ENCODE measurements around the gene ABCC3. TPM values are rescaled to one million over a fixed set of nuclear protein-coding genes. Genes with fewer than 3 reads are reported as not detected.
A peak's percentile ranks its signal among the peaks of the same experiment; 100 is the strongest.

The ABCC3 gene
- total and polyA plus RNA-seq, 5 experiments from 2014 or later, result 0.10 TPM; not detected in 4

DNA sequence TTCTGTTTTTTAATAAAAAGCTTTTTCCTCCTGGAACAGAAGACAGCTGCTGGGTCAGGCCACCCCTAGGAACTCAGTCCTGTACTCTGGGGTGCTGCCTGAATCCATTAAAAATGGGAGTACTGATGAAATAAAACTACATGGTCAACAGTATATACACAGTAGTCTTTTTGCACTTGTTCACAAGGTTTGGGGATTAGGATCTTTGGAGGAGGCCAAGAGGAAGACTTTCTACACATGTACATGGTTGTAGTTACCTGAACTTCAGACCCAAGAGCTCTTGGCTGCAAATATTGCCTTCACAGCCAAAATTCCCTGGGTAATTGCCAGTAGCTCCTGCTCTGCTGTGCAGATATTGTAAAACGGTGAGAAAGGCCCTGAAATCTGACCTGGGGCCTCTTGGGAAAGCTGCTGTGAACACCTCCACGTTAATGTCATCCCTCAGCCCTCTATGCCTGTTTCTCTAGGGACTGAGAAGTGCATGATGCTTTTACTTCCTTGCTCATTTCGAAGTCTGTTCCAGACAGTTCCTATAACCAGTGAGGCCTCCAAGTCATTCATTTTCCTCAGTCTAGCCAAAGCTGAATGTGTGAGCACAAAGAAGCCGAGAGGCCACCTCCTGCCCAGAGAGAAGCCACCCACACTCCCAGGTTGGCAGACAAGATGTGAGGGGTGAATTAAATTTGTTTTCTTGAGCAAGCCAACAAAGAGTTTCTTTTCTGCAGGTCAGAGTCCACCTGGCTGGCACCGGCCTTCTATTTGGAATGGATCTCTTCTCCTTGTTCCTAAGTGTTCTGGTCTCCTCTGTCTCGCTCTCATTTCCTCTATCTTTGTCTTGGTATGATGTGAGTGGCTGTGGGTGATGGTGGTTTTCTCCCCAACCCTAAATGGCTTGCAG is 57.1 kb downstream of the ABCC3 start:
- Mint-ChIP-seq H3K36me3 (peaks cover 0 to 47% (median 13%) of the 10 kb centered on the region in 3 donors), H3K27ac (peak overlapping the region in 6 of 10 donors; percentile 25 to 82 (median 54)), H3K27me3 (no peaks in the 10 kb centered on the region), H3K4me3 (no peak overlapping the region), H3K4me1 (peaks cover 0 to 7% (median 0%) of the 10 kb centered on the region in 4 donors), H3K9me3 (no peaks in the 10 kb centered on the region)
- ATAC-seq (no peak), DNase-seq (no peak)
- POLR2A ChIA-PET, result no interaction called here

DNA sequence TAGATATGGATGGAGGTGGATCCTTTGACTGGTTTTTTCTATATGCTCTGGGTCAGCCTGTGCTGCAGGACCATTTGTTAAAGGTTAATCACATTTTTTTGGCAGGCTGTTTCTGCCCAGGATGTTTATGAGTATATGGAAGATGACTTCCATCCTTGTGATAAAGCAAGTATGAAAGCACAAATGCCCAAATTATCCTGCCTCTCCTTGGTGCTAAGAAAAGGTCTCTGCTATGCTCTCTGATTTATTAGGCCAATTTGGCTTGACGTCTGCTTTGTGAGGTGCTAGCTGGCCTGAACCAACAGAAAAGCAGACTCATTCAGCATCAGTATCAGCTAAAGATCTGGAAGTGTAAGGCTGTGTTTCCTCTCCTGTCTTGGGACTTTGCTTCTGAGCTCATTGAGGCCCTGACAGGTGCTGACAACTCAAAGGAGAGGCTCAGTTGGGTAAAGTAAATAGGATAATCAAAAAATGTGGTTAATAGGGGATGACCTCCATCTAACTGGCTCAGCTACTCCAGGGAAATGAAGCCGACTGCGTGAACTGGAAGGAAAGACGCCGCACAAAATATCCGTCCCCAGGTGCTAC is 57.9 kb downstream of the ABCC3 start:
- no peak for ATAC-seq
- no peak overlapping the region for H3K4me3 Mint-ChIP-seq
- H3K9me3 Mint-ChIP-seq, result no peaks in the 10 kb centered on the region
- H3K27ac Mint-ChIP-seq, result peak overlapping the region in 6 of 10 donors; percentile 25 to 82 (median 54)
- DNase-seq, result no peak
- H3K4me1 Mint-ChIP-seq, result peaks cover under 1 to 7% (median 3%) of the 10 kb centered on the region in 4 donors
- POLR2A ChIA-PET, result interaction anchor here (0.6 kb wide), 1 partner anchor 321 kb away, joined by 3 read pairs; no protein-coding TSS in a partner anchor
- H3K36me3 Mint-ChIP-seq, result peaks cover 5 to 54% (median 15%) of the 10 kb centered on the region in 3 donors
- H3K27me3 Mint-ChIP-seq, result no peaks in the 10 kb centered on the region

DNA sequence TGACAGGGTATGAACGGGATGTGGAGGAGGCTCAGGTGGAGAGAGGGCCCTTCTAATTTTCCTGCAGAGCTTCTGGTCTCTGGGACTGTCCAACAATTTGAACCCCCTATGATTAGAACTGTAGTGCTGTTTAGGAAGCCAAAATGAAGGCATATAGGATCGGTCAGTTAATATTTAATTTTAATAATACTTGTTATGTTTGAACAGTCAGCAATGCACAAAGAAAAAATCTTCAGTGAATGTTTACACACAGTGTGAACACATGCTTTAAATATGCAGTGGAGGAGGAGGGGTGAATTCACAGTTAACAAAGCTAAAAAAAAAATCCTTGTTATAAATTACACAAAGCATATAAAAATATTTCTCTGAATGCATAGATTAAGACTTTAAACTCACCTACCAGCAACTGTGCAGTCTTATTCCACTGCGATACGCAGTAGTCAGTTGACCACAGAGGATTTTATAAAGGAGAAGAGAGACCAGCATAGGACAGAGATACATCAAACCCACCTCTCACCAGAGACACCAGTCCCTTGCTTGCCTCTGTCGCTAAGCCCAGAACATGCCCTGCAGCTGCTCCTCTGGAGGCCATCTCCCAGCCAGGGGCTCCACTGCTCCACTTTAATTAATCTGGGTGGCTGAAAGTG is 58.5 kb downstream of the ABCC3 start:
- H3K4me1 Mint-ChIP-seq, result peaks cover 3 to 11% (median 4%) of the 10 kb centered on the region in 4 donors
- no peak overlapping the region for H3K4me3 Mint-ChIP-seq
- peak overlapping the region in 1 of 10 donors; percentile 82 for H3K27ac Mint-ChIP-seq
- no peak for DNase-seq
- peaks cover 5 to 60% (median 15%) of the 10 kb centered on the region in 3 donors for H3K36me3 Mint-ChIP-seq
- H3K27me3 Mint-ChIP-seq, result no peaks in the 10 kb centered on the region
- POLR2A ChIA-PET, result interaction anchor here (0.6 kb wide), 1 partner anchor 321 kb away, joined by 3 read pairs; no protein-coding TSS in a partner anchor
- no peaks in the 10 kb centered on the region for H3K9me3 Mint-ChIP-seq
- ATAC-seq, result no peak

DNA sequence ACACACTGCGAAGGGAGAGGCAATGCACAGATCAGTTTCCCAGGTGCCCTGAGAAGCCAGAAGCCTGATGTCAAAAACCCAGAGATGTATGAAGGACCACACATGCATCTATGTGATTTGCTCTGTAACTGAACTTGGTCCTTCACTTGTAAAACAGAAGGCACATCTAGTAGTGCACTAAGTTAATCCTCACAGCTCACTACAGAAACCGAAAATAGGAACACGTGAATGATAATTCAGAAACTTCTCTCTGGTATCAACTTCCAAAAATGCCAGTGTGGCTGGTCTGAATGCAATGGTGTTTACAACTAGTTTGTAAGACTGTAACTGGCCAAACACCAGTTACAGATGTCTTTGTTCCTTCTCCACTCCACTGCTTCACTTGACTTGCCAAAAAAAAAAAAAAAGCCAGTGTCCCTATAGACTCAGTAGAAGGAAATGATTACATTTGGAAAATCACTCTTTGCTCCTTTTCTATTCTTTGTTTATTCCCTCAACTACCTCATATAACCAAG is 61.7 kb downstream of the ABCC3 start:
- H3K36me3 Mint-ChIP-seq, result peaks cover 5 to 89% (median 18%) of the 10 kb centered on the region in 3 donors

DNA sequence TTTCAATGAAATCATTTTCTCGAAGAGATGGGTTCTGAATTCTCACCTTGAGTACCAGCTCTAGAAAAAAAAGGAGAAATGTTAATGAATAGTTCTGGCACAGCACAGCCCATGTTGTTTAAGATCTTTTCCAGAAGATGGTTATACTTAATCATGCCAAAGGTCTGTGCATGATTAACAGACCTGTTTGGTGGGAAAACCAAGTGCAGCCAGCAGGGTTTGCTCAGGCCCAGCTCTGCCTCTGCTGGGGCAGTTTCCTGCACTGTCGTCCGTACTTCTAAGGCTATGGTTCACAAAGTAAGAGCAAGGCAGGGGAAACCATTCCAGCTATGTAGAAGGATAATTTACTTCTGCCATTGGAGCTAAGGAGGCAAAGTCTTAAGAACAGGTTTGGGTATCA is 62.4 kb downstream of the ABCC3 start:
- ATAC-seq (no peak), DNase-seq (no peak)
- Mint-ChIP-seq H3K27ac (peak overlapping the region in 7 of 10 donors; percentile 2 to 48 (median 23)), H3K4me3 (no peak overlapping the region), H3K36me3 (peaks cover 5 to 92% (median 18%) of the 10 kb centered on the region in 3 donors), H3K4me1 (peaks cover 13 to 21% (median 16%) of the 10 kb centered on the region in 4 donors), H3K27me3 (no peaks in the 10 kb centered on the region), H3K9me3 (no peaks in the 10 kb centered on the region)
- POLR2A ChIA-PET, result interaction anchor here (0.7 to 1.5 kb wide), 3 partner anchors 8 to 22 kb away, joined by 4 read pairs; partner anchors contain the start of gene LUC7L3

More for the DNA sequence above, 61.7 kb downstream of the ABCC3 start:
- POLR2A ChIA-PET, result interaction anchor here (1.5 kb wide), 2 partner anchors 8 to 23 kb away, joined by 4 read pairs; partner anchors contain the start of gene LUC7L3
- DNase-seq, result no peak
- Mint-ChIP-seq H3K4me1 (peaks cover 11 to 15% (median 12%) of the 10 kb centered on the region in 4 donors), H3K27me3 (no peaks in the 10 kb centered on the region), H3K27ac (peak overlapping the region in 4 of 10 donors; percentile 23 to 51 (median 36)), H3K9me3 (no peaks in the 10 kb centered on the region), H3K4me3 (no peak overlapping the region)
- no peak for ATAC-seq

DNA sequence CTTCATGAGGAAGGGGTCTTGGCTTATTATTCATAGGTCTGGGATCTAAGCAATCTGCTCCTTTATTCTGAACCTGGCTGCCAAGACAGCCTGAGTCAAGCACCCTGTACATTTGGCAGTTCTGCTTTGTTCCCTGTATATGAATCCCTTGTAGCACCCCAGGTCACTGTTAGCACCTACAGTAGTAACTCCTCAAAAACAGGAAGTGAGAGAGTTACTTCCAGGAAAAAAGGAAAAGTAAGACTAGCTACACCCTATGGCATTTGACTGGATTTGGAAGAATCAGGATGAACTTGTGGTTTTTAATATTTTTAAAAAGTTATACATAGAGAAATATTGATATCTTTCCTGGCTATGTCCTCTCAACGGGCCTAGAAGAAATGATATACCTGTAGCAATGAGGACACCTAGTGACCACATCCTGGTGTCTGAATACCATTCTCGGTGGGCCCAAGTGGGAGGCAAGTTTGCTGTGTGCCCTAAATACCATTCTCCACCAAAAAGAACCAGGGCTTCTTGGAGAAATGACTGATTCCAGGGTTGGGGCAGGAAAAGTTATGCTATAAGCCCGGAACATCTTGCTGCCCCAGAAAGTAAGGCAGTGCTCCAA is 63.1 kb downstream of the ABCC3 start:
- DNase-seq, result no peak
- POLR2A ChIA-PET, result interaction anchor here (0.7 to 1.5 kb wide), 2 partner anchors 9 to 21 kb away, joined by 4 read pairs; partner anchors contain the start of gene LUC7L3
- Mint-ChIP-seq H3K27me3 (no peaks in the 10 kb centered on the region), H3K27ac (peak overlapping the region in 3 of 10 donors; percentile 53 to 60 (median 53)), H3K36me3 (peaks cover 5 to 90% (median 18%) of the 10 kb centered on the region in 3 donors), H3K9me3 (no peaks in the 10 kb centered on the region), H3K4me1 (peaks cover 13 to 25% (median 22%) of the 10 kb centered on the region in 4 donors), H3K4me3 (no peak overlapping the region)
- peak in 1 of 2 donors; percentile 42 for ATAC-seq

- Mint-ChIP-seq H3K4me3 (no peak overlapping the region), H3K4me1 (peaks cover 22 to 39% (median 34%) of the 10 kb centered on the region in 4 donors), H3K27me3 (no peaks in the 10 kb centered on the region), H3K9me3 (no peaks in the 10 kb centered on the region), H3K36me3 (peaks cover 5 to 88% (median 16%) of the 10 kb centered on the region in 3 donors), H3K27ac (no peak overlapping the region)
- POLR2A ChIA-PET, result interaction anchor here (0.7 kb wide), 1 partner anchor 85 kb away, joined by 4 read pairs; no protein-coding TSS in a partner anchor
- no peak for ATAC-seq
- DNase-seq, result no peak
Observed at GRCh38 chr17:50699410-50699809, 64.7 kb downstream of the ABCC3 start.

DNA sequence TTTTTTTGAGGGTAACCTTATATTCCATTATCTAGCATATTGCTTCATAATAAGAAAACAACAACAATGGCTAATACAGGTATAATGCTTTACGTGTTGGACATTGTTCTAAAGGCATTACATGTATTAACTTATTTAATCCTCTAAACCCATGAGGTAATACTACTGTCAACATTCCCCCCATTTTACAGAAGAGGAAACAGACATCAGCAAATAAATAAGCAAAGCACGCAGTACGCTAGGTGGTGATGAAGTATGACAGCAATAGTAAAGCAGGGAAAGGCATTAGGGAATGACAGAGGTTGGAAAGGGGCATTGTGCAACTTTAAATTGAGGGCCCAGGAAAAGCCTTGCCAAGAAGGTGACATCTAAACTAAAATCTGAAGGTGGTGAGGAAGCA is 68.5 kb downstream of the ABCC3 start:
- Mint-ChIP-seq H3K9me3 (no peaks in the 10 kb centered on the region), H3K36me3 (peaks cover 0 to 63% (median 3%) of the 10 kb centered on the region in 3 donors), H3K27ac (peak overlapping the region in 8 of 10 donors; percentile 26 to 89 (median 50)), H3K27me3 (no peaks in the 10 kb centered on the region), H3K4me1 (peaks cover 21 to 57% (median 48%) of the 10 kb centered on the region in 4 donors), H3K4me3 (peak overlapping the region in 1 of 10 donors; percentile 1)
- DNase-seq (no peak), ATAC-seq (no peak)
- POLR2A ChIA-PET, result no interaction called here

GRCh38 chr17:50707289-50708049 is 72.8 kb downstream of the ABCC3 start, which contains the start of gene ANKRD40:
Gene ANKRD40, minus strand, starts transcription at chr17:50707914. Its CDS starts 260 bp downstream, at chr17:50707654.
- Mint-ChIP-seq H3K9me3 (no peaks in the 10 kb centered on the region), H3K36me3 (peaks cover 0 to 24% (median 0%) of the 10 kb centered on the region in 3 donors), H3K4me1 (peaks cover 24 to 62% (median 48%) of the 10 kb centered on the region in 4 donors), H3K27me3 (no peaks in the 10 kb centered on the region), H3K27ac (peak within 1 kb of the TSS; percentile 94 to 100 (median 98)), H3K4me3 (peak within 1 kb of the TSS; percentile 91 to 99 (median 96))
- POLR2A ChIA-PET, result interaction anchor here (0.7 to 5.9 kb wide), 9 partner anchors 10 to 1866 kb away, joined by 3 to 110 read pairs (median 4); partner anchors contain the start of genes LUC7L3 and TOB1
- ATAC-seq, result peak; percentile 79 to 86
- peak; percentile 78 to 95 (median 90) for DNase-seq

- peak overlapping the region; percentile 94 to 100 (median 98) for H3K27ac Mint-ChIP-seq
- H3K36me3 Mint-ChIP-seq, result peaks cover 0 to 23% (median 0%) of the 10 kb centered on the region in 3 donors
- no peaks in the 10 kb centered on the region for H3K9me3 Mint-ChIP-seq
- H3K4me1 Mint-ChIP-seq, result peaks cover 24 to 58% (median 41%) of the 10 kb centered on the region in 4 donors
- H3K27me3 Mint-ChIP-seq, result no peaks in the 10 kb centered on the region
- POLR2A ChIA-PET, result interaction anchor here (1.0 to 5.9 kb wide), 4 partner anchors 10 to 157 kb away, joined by 3 to 110 read pairs (median 4); partner anchors contain the start of gene LUC7L3
- H3K4me3 Mint-ChIP-seq, result peak overlapping the region; percentile 84 to 99 (median 92)
- DNase-seq, result no peak
- ATAC-seq, result no peak
Observed at GRCh38 chr17:50708050-50709000, 73.6 kb downstream of the ABCC3 start.
